ENCODE data around the gene OPCML. TPM values are rescaled to one million over a fixed set of nuclear protein-coding genes. Genes with fewer than 3 reads are reported as not detected.

Gene OPCML
- total and polyA plus RNA-seq, 2 of the 13 experiments (the other 11 are each of a cell fraction or from before 2014, with no cell fraction given) = not detected

GRCh38 chr11:133384731-133385130, 147.6 kb downstream of the OPCML start:
- no peak for FAIRE-seq
- 0% methylated on average over 2 of the region's 6 CpGs for WGBS (ENCODE audit: low lambda C conversion rate)

More at GRCh38 chr11:133384731-133385130, 147.6 kb downstream of the OPCML start:
- H3K36me3 ChIP-seq (replicated peaks in 1 of 2; ENCODE audit: control insufficient read depth in 1 of 2, insufficient read depth in 2 of 2, low read length in 2 of 2) = no peaks in the 10 kb centered on the region
- no peak overlapping the region for H3K9ac ChIP-seq (ENCODE audit: insufficient read depth, low read depth, low read length)
- H4K20me1 ChIP-seq (ENCODE audit: insufficient read depth, low read length) = no peaks in the 10 kb centered on the region
- H3K27me3 ChIP-seq (ENCODE audit: control insufficient read depth in 1 of 2, insufficient read depth in 2 of 2, low read length in 2 of 2) = peaks cover 1 to 26% of the 10 kb centered on the region in 2 experiments; a peak in 2 of 5 replicates
- no peak for DNase-seq (ENCODE audit: low spot score)
- no peaks in the 10 kb centered on the region for H3K79me2 ChIP-seq (ENCODE audit: insufficient read depth, low read length)
- H3K9me3 ChIP-seq (ENCODE audit: low read length) = no peaks in the 10 kb centered on the region
- ChIA-PET POLR2A (no interaction called here), CTCF (ENCODE audit: low intra/inter-chr PET ratio, low total read pairs) (no interaction called here)
- no TSS peak for BruUV-seq (replicated peaks)
- H3K4me3 ChIP-seq (replicated peaks in 1 of 3; ENCODE audit: insufficient read depth in 1 of 3, low read depth in 2 of 3, low read length in 3 of 3) = no peak overlapping the region
- in situ Hi-C loops (cut with HindIII; ENCODE audit: extremely low pct_ligation_motif_present, low pct_unique_long_range_greater_than_20kb) (no loop called here), intact Hi-C loops (cut with micrococcal nuclease; ENCODE audit: unreplicated experiment) (no loop called here)
- H2AFZ ChIP-seq (ENCODE audit: low read length) = no peak overlapping the region
- TF ChIP-seq, protein P1, sequence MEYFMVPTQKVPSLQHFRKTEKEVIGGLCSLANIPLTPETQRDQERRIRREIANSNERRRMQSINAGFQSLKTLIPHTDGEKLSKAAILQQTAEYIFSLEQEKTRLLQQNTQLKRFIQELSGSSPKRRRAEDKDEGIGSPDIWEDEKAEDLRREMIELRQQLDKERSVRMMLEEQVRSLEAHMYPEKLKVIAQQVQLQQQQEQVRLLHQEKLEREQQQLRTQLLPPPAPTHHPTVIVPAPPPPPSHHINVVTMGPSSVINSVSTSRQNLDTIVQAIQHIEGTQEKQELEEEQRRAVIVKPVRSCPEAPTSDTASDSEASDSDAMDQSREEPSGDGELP (IDR thresholded peaks at IDR 0.05; ENCODE audit: borderline replicate concordance, low read depth) = no peak
- TF ChIP-seq SP140L (CRISPR knock-in tag; IDR thresholded peaks at IDR 0.05; ENCODE audit: borderline replicate concordance) = no peak
- TF ChIP-seq HDAC1 (CRISPR knock-in tag; IDR thresholded peaks at IDR 0.05) = no peak
- no peak for TF ChIP-seq ZNF563 (CRISPR knock-in tag; IDR thresholded peaks at IDR 0.05)
- TF ChIP-seq RAD21 (CRISPR knock-in tag; IDR thresholded peaks at IDR 0.05) = no peak
- TF ChIP-seq ISX (CRISPR knock-in tag; conservative IDR thresholded peaks at IDR 0.05) = no peak
- no peak for TF ChIP-seq FOXC1 (CRISPR knock-in tag; IDR thresholded peaks at IDR 0.05; ENCODE audit: borderline replicate concordance)
- no peak for TF ChIP-seq ZNF512B (CRISPR knock-in tag; IDR thresholded peaks at IDR 0.05; ENCODE audit: borderline replicate concordance)
- TF ChIP-seq, protein P2, sequence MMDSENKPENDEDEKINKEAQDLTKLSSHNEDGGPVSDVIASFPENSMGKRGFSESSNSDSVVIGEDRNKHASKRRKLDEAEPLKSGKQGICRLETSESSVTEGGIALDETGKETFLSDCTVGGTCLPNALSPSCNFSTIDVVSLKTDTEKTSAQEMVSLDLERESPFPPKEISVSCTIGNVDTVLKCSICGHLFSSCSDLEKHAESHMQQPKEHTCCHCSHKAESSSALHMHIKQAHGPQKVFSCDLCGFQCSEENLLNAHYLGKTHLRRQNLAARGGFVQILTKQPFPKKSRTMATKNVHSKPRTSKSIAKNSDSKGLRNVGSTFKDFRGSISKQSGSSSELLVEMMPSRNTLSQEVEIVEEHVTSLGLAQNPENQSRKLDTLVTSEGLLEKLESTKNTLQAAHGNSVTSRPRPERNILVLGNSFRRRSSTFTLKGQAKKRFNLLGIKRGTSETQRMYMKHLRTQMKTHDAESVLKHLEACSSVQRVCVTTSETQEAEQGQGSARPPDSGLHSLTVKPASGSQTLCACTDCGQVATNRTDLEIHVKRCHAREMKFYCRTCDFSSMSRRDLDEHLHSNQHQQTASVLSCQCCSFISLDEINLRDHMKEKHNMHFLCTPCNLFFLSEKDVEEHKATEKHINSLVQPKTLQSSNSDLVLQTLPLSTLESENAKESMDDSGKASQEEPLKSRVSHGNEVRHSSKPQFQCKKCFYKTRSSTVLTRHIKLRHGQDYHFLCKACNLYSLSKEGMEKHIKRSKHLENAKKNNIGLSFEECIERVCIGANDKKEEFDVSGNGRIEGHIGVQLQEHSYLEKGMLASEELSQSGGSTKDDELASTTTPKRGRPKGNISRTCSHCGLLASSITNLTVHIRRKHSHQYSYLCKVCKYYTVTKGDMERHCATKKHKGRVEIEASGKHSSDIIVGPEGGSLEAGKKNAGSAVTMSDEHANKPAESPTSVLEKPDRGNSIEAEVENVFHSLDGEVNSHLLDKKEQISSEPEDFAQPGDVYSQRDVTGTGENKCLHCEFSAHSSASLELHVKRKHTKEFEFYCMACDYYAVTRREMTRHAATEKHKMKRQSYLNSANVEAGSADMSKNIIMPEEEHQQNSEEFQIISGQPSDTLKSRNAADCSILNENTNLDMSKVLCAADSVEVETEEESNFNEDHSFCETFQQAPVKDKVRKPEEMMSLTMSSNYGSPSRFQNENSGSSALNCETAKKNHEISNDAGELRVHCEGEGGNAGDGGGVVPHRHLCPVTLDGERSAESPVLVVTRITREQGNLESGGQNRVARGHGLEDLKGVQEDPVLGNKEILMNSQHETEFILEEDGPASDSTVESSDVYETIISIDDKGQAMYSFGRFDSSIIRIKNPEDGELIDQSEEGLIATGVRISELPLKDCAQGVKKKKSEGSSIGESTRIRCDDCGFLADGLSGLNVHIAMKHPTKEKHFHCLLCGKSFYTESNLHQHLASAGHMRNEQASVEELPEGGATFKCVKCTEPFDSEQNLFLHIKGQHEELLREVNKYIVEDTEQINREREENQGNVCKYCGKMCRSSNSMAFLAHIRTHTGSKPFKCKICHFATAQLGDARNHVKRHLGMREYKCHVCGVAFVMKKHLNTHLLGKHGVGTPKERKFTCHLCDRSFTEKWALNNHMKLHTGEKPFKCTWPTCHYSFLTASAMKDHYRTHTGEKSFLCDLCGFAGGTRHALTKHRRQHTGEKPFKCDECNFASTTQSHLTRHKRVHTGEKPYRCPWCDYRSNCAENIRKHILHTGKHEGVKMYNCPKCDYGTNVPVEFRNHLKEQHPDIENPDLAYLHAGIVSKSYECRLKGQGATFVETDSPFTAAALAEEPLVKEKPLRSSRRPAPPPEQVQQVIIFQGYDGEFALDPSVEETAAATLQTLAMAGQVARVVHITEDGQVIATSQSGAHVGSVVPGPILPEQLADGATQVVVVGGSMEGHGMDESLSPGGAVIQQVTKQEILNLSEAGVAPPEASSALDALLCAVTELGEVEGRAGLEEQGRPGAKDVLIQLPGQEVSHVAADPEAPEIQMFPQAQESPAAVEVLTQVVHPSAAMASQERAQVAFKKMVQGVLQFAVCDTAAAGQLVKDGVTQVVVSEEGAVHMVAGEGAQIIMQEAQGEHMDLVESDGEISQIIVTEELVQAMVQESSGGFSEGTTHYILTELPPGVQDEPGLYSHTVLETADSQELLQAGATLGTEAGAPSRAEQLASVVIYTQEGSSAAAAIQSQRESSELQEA (CRISPR knock-in tag; IDR thresholded peaks at IDR 0.05; ENCODE audit: not compliant biosample characterization) = no peak
- no peak for TF ChIP-seq ZNF564 (CRISPR knock-in tag; IDR thresholded peaks at IDR 0.05)
- TF ChIP-seq ZNF577 (CRISPR knock-in tag; IDR thresholded peaks at IDR 0.05; ENCODE audit: borderline replicate concordance, low read depth) = no peak
- no peaks in the 10 kb centered on the region for H3K4me1 ChIP-seq (ENCODE audit: insufficient read depth, low read length)
- ATAC-seq = no peak
- H3K27ac ChIP-seq (ENCODE audit: extremely low read length, insufficient read depth, low read length) = no peak overlapping the region
- no peak overlapping the region for H3K4me2 ChIP-seq (ENCODE audit: low read depth, low read length)

Measured in HepG2 (cell line).